Ishikawa (cell line): ENCODE data around the gene IZUMO1.

Experiments
- CEBPB ChIP-seq: IDR thresholded peaks from 2 replicates; pipeline ENCODE4 v1.6.1; 2012
- CREB1 ChIP-seq: IDR thresholded peaks from 2 replicates; pipeline ENCODE4 v1.6.1; 2012; ENCODE audit warnings: low read depth
- EGR1 ChIP-seq: IDR thresholded peaks from 2 replicates; pipeline ENCODE4 v1.6.1; 2012
- EP300 ChIP-seq: IDR thresholded peaks from 2 replicates; pipeline ENCODE4 v1.6.1; 2012; ENCODE audit warnings: borderline replicate concordance
- FOXM1 ChIP-seq: IDR thresholded peaks from 2 replicates; pipeline ENCODE4 v1.6.1; 2012; ENCODE audit warnings: low read depth, borderline replicate concordance
- NFIC ChIP-seq: IDR thresholded peaks from 2 replicates; pipeline ENCODE4 v1.6.1; 2012
- RAD21 ChIP-seq: IDR thresholded peaks from 2 replicates; pipeline ENCODE4 v1.6.1; 2012; ENCODE audit warnings: low read depth
- TAF1 ChIP-seq: IDR thresholded peaks from 2 replicates; pipeline ENCODE4 v1.6.1; 2012; ENCODE audit warnings: low read depth, mild to moderate bottlenecking
- TCF12 ChIP-seq: IDR thresholded peaks from 2 replicates; pipeline ENCODE4 v1.6.1; 2012; ENCODE audit warnings: low read depth
- TEAD4 ChIP-seq: IDR thresholded peaks from 2 replicates; pipeline ENCODE4 v1.6.1; 2012
- YY1 ChIP-seq: IDR thresholded peaks from 2 replicates; pipeline ENCODE4 v1.6.1; 2012; ENCODE audit warnings: low read depth
- ZBTB7A ChIP-seq: IDR thresholded peaks from 2 replicates; pipeline ENCODE4 v1.6.1; 2012; ENCODE audit warnings: low read depth
- TF ChIP-seq, protein P1 (sequence below): IDR thresholded peaks from 2 replicates; pipeline ENCODE4 v1.6.1; 2012; ENCODE audit warnings: low read depth, mild to moderate bottlenecking
- TF ChIP-seq, protein P2 (sequence below): IDR thresholded peaks from 2 replicates; pipeline ENCODE4 v1.6.1; 2012
- TF ChIP-seq, protein P3 (sequence below): IDR thresholded peaks from 2 replicates; pipeline ENCODE4 v1.6.1; 2012

IZUMO1 gene

DNA sequence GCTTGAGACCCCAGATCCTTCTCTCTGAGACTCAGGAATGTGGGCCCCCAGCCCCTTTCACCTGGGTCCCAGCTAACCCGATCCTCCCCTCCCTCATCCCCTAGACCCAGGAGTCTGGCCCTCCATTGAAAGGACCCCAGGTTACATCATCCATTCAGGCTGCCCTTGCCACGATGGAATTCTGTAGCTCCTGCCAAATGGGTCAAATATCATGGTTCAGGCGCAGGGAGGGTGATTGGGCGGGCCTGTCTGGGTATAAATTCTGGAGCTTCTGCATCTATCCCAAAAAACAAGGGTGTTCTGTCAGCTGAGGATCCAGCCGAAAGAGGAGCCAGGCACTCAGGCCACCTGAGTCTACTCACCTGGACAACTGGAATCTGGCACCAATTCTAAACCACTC, 9.1 kb upstream of the IZUMO1 start:
- TF ChIP-seq CEBPB (no peak), TAF1 (no peak), FOXM1 (no peak), RAD21 (no peak), EP300 (no peak), ZBTB7A (no peak)
- TF ChIP-seq, protein P1, sequence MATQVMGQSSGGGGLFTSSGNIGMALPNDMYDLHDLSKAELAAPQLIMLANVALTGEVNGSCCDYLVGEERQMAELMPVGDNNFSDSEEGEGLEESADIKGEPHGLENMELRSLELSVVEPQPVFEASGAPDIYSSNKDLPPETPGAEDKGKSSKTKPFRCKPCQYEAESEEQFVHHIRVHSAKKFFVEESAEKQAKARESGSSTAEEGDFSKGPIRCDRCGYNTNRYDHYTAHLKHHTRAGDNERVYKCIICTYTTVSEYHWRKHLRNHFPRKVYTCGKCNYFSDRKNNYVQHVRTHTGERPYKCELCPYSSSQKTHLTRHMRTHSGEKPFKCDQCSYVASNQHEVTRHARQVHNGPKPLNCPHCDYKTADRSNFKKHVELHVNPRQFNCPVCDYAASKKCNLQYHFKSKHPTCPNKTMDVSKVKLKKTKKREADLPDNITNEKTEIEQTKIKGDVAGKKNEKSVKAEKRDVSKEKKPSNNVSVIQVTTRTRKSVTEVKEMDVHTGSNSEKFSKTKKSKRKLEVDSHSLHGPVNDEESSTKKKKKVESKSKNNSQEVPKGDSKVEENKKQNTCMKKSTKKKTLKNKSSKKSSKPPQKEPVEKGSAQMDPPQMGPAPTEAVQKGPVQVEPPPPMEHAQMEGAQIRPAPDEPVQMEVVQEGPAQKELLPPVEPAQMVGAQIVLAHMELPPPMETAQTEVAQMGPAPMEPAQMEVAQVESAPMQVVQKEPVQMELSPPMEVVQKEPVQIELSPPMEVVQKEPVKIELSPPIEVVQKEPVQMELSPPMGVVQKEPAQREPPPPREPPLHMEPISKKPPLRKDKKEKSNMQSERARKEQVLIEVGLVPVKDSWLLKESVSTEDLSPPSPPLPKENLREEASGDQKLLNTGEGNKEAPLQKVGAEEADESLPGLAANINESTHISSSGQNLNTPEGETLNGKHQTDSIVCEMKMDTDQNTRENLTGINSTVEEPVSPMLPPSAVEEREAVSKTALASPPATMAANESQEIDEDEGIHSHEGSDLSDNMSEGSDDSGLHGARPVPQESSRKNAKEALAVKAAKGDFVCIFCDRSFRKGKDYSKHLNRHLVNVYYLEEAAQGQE = no peak
- TF ChIP-seq, protein P2, sequence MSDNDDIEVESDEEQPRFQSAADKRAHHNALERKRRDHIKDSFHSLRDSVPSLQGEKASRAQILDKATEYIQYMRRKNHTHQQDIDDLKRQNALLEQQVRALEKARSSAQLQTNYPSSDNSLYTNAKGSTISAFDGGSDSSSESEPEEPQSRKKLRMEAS = no peak

DNA sequence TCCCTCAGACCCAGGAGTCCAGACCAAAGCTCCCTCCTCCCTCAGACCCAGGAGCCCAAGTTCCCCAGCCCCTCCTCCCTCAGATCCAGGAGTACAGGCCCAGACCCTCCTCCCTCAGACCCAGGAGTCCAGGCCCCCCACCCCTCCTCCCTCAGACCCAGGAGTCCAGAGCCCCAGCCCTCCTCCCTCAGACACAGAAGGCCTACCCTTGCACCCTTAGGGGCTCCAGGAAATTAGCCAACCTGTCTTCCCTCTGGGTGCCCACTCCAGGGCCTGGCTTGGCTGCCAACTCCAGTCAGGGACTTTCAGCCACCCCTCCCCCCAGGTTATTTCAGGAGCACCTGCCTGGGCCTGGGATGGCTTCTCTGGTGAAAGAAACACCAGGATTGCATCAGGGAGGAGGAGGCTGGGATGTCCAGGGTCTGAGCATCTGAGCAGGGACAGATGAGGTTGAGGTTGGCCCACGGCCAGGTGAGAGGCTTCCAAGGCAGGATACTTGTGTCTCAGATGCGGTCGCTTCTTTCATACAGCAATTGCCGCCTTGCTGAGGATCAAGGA, 8.5 kb upstream of the IZUMO1 start, which contains the start of gene FGF21:
Gene FGF21 (plus strand): TSS at position 441 of the 558 bp plus-strand sequence. CDS start 713 bp downstream, outside the sequence.
- TF ChIP-seq NFIC (peak; percentile 8; the same call in 1 of the 2 replicates), CREB1 (no peak), CEBPB (no peak)
- TF ChIP-seq, protein P2 = no peak

DNA sequence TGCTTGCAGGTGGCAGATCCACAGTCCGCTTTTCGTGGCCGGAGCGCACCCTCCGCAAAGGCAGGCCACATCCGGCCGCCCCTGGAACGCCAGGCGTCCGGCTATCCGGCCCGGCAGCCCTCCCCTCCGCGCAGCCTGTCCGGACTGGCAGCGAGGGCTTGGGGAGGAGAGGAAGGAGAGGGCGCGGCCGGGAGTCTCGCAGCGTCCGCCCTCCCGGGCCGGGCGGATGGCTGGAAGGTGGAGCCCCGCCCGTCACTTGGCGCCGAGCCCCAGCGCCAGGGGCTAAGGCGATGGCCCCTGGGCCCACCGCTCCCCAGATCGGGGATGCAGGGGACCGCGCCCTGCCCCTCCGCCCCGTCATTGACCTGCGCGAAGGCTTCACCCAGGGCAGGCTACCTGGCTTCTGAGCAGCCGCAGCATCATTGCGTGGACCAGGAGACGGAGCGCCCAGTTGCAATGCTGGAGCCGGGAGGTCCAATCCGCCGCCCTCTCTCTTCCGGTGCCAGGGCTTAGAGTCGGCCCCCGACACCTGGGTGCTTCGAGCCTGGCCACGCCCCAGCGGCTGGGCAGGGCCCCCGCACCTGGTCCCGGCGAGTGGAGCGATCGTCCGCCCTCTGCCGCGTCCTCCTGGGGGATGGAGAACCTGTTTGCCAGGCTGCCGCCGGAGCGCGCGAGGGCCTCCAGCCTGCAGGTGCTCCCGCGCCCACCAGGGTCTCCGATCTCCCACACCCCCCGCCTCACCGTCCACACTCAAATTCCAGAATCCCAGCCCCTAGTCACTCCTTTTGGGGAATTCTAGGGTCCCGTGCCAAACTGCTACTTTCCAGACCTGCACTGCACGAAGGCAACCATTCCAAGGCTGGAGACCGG, 6.0 kb upstream of the IZUMO1 start, which contains the start of gene FUT1:
Gene FUT1 (minus strand): TSS at position 146 of the 870 bp plus-strand sequence. CDS start 1,360 bp downstream, outside the sequence.
- no peak for TF ChIP-seq RAD21
- no peak for TF ChIP-seq CEBPB
- TF ChIP-seq NFIC = peak; percentile 79
- TF ChIP-seq TEAD4 = peak; percentile 18; the same call in 1 of the 2 replicates
- peak; percentile 17 for TF ChIP-seq TAF1
- TF ChIP-seq ZBTB7A = peak; percentile 98
- TF ChIP-seq FOXM1 = no peak
- TF ChIP-seq, protein P1 = no peak
- TF ChIP-seq, protein P2 = peak; percentile 84
- peak; percentile 43 for TF ChIP-seq EP300
- peak; percentile 78 for TF ChIP-seq YY1
- TF ChIP-seq CREB1 = peak; percentile 62; the same call in 1 of the 2 replicates
- TF ChIP-seq, protein P3, sequence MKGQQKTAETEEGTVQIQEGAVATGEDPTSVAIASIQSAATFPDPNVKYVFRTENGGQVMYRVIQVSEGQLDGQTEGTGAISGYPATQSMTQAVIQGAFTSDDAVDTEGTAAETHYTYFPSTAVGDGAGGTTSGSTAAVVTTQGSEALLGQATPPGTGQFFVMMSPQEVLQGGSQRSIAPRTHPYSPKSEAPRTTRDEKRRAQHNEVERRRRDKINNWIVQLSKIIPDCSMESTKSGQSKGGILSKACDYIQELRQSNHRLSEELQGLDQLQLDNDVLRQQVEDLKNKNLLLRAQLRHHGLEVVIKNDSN = peak; percentile 43; the same call in 1 of the 2 replicates
- TF ChIP-seq TCF12 = peak; percentile 91
- TF ChIP-seq EGR1 = peak; percentile 45; the same call in 1 of the 2 replicates

DNA sequence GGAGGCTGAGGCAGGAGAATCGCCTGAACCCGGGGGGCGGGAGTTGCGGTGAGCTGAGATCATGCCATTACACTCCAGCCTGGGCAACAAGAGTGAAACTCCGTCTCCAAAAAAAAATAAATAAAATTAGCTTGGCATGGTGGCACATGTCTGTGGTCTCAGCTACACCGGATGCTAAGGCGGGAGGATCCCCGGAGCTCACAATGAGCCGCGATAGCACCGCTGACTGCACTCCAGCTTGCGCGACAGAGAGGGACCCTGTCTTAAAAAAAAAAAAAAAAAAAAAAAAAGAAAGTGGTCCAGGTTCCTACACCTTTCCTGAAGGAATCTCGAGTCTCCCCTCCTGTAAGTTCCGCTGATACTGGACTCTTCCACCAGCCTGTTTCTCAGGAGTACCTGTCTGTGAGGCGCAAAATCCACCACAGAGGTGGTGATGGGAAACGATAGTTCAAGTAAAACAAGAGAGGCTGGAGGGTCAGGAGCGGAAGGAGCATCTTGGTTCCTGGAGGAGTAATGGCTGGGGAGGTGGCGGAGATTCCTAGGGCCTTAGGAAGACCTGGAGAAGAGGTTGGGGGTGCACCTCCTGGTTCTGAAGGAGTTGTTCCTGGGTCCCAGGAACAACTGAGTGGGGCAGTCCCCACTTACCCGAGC, 5.3 kb upstream of the IZUMO1 start:
- TF ChIP-seq, protein P1 = no peak
- no peak for TF ChIP-seq TAF1
- TF ChIP-seq EP300 = no peak
- TF ChIP-seq CREB1 = no peak
